ENCODE data around the gene HMGB2.

Gene HMGB2

GRCh38 chr4:173330590-173330989 lies 3.6 kb downstream of the HMGB2 start:
- no peak overlapping the region for H3K4me3 ChIP-seq (ENCODE audit: low read depth, low read length, poor library complexity, severe bottlenecking)
- H3K4me1 ChIP-seq (ENCODE audit: insufficient read depth, low read length, severe bottlenecking): peaks cover 20% of the 10 kb centered on the region
- no peak for TF ChIP-seq CTCF (IDR thresholded peaks at IDR 0.05; ENCODE audit: low read length)
- TF ChIP-seq EZH2 (IDR thresholded peaks at IDR 0.05; ENCODE audit: borderline replicate concordance, low read length): no peak
- peaks cover 74% of the 10 kb centered on the region for H3K36me3 ChIP-seq (ENCODE audit: insufficient read depth, low read length)
- no peaks in the 10 kb centered on the region for H3K9me3 ChIP-seq (ENCODE audit: low read length)
- H2AFZ ChIP-seq (ENCODE audit: low read length): no peak overlapping the region
- H3K79me2 ChIP-seq (ENCODE audit: insufficient read depth, low read length): peaks cover 26% of the 10 kb centered on the region
- no peaks in the 10 kb centered on the region for H3K27me3 ChIP-seq (ENCODE audit: insufficient read depth, low read length)
- H3K9ac ChIP-seq (ENCODE audit: low read length): no peak overlapping the region
- H3K9me2 ChIP-seq (ENCODE audit: low read depth, low read length): no peaks in the 10 kb centered on the region
- no peak overlapping the region for H3K4me2 ChIP-seq (ENCODE audit: low read length)
- peaks cover 5% of the 10 kb centered on the region for H3F3A ChIP-seq (ENCODE audit: insufficient read depth, low read length)
- H3K27ac ChIP-seq (ENCODE audit: low read depth, low read length, poor library complexity, severe bottlenecking): no peak overlapping the region
- no peaks in the 10 kb centered on the region for H4K20me1 ChIP-seq (ENCODE audit: insufficient read depth, low read length)

GRCh38 chr4:173328236-173328901 lies 5.8 kb downstream of the HMGB2 start:
- no peaks in the 10 kb centered on the region for H3K9me3 ChIP-seq (ENCODE audit: low read length)
- peaks cover 80% of the 10 kb centered on the region for H3K36me3 ChIP-seq (ENCODE audit: insufficient read depth, low read length)
- no peaks in the 10 kb centered on the region for H3K9me2 ChIP-seq (ENCODE audit: low read depth, low read length)
- no peak overlapping the region for H3K4me3 ChIP-seq (ENCODE audit: low read depth, low read length, poor library complexity, severe bottlenecking)
- no peak overlapping the region for H3K4me2 ChIP-seq (ENCODE audit: low read length)
- no peaks in the 10 kb centered on the region for H3K27me3 ChIP-seq (ENCODE audit: insufficient read depth, low read length)
- peaks cover 17% of the 10 kb centered on the region for H3K79me2 ChIP-seq (ENCODE audit: insufficient read depth, low read length)
- no peak for TF ChIP-seq CTCF (IDR thresholded peaks at IDR 0.05; ENCODE audit: low read length)
- TF ChIP-seq EZH2 (IDR thresholded peaks at IDR 0.05; ENCODE audit: borderline replicate concordance, low read length): no peak
- no peak overlapping the region for H3K27ac ChIP-seq (ENCODE audit: low read depth, low read length, poor library complexity, severe bottlenecking)
- peaks cover 20% of the 10 kb centered on the region for H3K4me1 ChIP-seq (ENCODE audit: insufficient read depth, low read length, severe bottlenecking)
- H4K20me1 ChIP-seq (ENCODE audit: insufficient read depth, low read length): no peaks in the 10 kb centered on the region
- H2AFZ ChIP-seq (ENCODE audit: low read length): no peak overlapping the region
- no peak overlapping the region for H3K9ac ChIP-seq (ENCODE audit: low read length)
- peaks cover 5% of the 10 kb centered on the region for H3F3A ChIP-seq (ENCODE audit: insufficient read depth, low read length)

- no peaks in the 10 kb centered on the region for H3K9me2 ChIP-seq (ENCODE audit: low read depth, low read length)
Observed at GRCh38 chr4:173325007-173325736, 9.0 kb downstream of the HMGB2 start.

More at GRCh38 chr4:173325007-173325736, 9.0 kb downstream of the HMGB2 start:
- Histone ChIP-seq H3K27ac (ENCODE audit: low read depth, low read length, poor library complexity, severe bottlenecking) (no peak overlapping the region), H2AFZ (ENCODE audit: low read length) (no peak overlapping the region), H3K4me2 (ENCODE audit: low read length) (no peak overlapping the region), H3K79me2 (ENCODE audit: insufficient read depth, low read length) (no peaks in the 10 kb centered on the region), H3K9ac (ENCODE audit: low read length) (no peak overlapping the region), H3F3A (ENCODE audit: insufficient read depth, low read length) (peaks cover 5% of the 10 kb centered on the region), H4K20me1 (ENCODE audit: insufficient read depth, low read length) (no peaks in the 10 kb centered on the region), H3K4me3 (ENCODE audit: low read depth, low read length, poor library complexity, severe bottlenecking) (no peak overlapping the region), H3K27me3 (ENCODE audit: insufficient read depth, low read length) (no peaks in the 10 kb centered on the region), H3K4me1 (ENCODE audit: insufficient read depth, low read length, severe bottlenecking) (no peaks in the 10 kb centered on the region), H3K9me3 (ENCODE audit: low read length) (no peaks in the 10 kb centered on the region), H3K36me3 (ENCODE audit: insufficient read depth, low read length) (peaks cover 76% of the 10 kb centered on the region)
- no peak for TF ChIP-seq CTCF (IDR thresholded peaks at IDR 0.05; ENCODE audit: low read length)
- no peak for TF ChIP-seq EZH2 (IDR thresholded peaks at IDR 0.05; ENCODE audit: borderline replicate concordance, low read length)

Measured in OCI-LY1 (cell line).